AG09309 (cell line): Measurements from ENCODE around the gene TSEN34.

Experiments
- DNase-seq: peaks from one replicate; pipeline ENCODE4 v3.0.0-alpha.2; 2010; ENCODE audit warnings: low read depth
- H3K4me3 ChIP-seq: 2 replicates; pipeline ENCODE4 v1.5.1; 2011; ENCODE audit warnings: mild to moderate bottlenecking, low read depth, low read length, moderate library complexity; ENCODE audit not compliant: control insufficient read depth
- TF ChIP-seq, protein P1 (sequence below): IDR thresholded peaks from 2 replicates; pipeline ENCODE4 v1.5.1; 2011; ENCODE audit warnings: mild to moderate bottlenecking, low read depth, low read length, inconsistent platforms; ENCODE audit not compliant: insufficient read depth, control insufficient read depth; ENCODE audit errors: missing control alignments

The TSEN34 gene

DNA sequence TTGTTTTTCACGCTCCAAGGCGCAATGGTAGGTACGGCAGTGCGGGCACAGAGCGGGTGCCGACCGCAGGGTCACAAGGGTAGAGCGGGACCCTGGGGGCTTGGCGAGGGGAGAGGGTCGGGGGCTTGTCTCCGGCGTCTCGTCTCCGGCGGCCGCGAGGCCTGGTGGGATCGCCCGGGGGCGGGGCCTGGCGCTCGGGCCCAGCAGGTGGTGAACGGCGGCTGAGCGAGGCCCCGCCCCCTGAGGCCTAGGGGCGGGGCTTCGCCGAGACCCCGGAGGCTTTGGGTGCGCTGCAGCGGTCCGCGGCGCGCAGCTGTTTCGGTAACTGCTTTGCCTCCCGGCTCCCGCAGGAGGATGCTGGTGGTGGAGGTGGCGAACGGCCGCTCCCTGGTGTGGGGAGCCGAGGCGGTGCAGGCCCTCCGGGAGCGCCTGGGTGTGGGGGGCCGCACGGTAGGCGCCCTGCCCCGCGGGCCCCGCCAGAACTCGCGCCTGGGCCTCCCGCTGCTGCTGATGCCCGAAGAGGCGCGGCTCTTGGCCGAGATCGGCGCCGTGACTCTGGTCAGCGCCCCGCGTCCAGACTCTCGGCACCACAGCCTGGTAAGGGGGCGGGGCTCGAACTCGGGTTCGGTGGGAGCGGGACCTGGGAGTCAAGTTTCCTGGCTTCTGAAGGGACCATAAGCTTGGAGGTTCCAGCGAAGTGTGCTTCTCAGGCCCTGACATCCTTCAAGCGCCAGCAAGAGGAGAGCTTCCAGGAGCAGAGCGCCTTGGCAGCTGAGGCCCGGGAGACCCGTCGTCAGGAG, at the start of gene TSEN34:
TSEN34 (plus strand) TSS at position 298 of the 800 bp plus-strand sequence; CDS start at position 355, 57 bp downstream.
- DNase-seq: no peak
- TF ChIP-seq, protein P1, sequence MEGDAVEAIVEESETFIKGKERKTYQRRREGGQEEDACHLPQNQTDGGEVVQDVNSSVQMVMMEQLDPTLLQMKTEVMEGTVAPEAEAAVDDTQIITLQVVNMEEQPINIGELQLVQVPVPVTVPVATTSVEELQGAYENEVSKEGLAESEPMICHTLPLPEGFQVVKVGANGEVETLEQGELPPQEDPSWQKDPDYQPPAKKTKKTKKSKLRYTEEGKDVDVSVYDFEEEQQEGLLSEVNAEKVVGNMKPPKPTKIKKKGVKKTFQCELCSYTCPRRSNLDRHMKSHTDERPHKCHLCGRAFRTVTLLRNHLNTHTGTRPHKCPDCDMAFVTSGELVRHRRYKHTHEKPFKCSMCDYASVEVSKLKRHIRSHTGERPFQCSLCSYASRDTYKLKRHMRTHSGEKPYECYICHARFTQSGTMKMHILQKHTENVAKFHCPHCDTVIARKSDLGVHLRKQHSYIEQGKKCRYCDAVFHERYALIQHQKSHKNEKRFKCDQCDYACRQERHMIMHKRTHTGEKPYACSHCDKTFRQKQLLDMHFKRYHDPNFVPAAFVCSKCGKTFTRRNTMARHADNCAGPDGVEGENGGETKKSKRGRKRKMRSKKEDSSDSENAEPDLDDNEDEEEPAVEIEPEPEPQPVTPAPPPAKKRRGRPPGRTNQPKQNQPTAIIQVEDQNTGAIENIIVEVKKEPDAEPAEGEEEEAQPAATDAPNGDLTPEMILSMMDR: no peak
- peak within 1 kb of the TSS; percentile 76 for H3K4me3 ChIP-seq

DNA sequence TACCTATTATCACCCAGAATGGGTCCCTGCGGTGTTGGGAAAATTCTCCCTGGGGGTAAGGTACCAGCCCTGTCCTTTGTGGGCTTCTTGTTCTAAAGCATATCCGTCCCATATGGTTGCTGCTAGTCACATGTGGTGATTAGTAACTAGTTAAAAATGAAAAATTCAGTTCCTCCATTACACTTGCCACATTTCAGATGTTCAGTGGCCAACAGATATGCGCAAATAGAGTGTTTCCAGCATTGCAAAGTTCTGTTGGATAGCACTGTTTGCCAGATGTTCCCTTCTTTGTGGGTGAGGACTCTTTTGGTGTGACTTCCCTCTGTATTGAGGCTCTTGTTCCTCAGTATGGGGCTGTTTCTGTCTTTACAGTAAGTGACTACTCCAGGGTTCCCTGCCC, 49.8 kb upstream of the TSEN34 start:
- no peak overlapping the region for H3K4me3 ChIP-seq
- TF ChIP-seq, protein P1: no peak
- DNase-seq: no peak

DNA sequence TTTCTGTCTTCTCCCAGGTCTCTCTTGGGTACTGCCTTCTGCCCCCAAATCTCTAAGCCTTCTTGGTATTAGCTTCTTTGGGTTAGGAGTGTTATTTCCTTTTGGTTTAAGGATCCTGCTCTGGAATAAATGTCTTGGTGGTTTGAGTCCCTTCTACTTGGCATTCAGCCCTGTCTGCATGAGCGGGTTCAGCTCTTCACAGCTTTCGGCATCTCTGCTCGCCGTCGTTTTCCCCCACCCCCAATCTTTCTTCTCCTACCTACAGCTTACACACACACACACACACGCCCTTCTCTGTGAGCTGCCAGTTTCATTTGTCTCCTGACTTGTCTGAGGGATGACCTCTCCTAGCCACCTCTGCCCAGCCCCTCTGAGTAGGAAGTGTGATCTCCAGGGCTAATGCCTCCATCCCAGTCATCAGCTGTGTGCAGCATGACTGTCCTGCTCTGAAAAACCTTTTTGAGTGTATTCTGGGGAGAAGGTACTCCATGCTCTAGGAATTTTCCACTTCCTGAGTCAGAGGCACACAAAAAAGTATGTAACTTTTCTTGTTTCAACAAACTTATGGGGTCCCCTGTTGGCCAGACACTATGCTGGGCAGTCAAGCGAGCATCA, 48.8 kb upstream of the TSEN34 start:
- TF ChIP-seq, protein P1: no peak
- no peak overlapping the region for H3K4me3 ChIP-seq
- DNase-seq: no peak

DNA sequence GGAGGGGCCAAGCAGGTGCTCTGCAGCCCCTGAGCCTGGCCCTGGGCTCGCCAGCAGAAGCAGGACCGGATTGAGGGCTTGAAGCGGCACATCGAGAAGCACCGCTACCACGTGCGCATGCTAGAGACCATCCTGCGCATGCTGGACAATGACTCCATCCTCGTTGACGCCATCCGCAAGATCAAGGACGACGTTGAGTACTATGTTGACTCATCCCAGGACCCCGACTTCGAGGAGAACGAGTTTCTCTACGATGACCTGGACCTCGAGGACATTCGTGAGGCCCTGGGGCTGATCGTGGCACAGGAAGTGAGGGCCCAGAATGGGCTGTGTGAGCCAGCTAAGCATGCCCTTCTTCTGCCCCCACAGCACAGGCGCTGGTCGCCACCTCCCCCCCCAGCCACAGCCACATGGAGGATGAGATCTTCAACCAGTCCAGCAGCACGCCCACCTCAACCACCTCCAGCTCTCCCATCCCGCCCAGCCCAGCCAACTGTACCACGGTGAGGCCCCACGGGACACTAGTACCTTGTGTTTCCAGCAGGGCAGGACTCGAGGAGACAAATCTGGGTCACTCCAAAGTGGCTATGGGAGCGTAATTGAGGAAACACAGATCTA, 45.5 kb upstream of the TSEN34 start:
- TF ChIP-seq, protein P1: no peak
- DNase-seq: no peak
- H3K4me3 ChIP-seq: no peak overlapping the region

DNA sequence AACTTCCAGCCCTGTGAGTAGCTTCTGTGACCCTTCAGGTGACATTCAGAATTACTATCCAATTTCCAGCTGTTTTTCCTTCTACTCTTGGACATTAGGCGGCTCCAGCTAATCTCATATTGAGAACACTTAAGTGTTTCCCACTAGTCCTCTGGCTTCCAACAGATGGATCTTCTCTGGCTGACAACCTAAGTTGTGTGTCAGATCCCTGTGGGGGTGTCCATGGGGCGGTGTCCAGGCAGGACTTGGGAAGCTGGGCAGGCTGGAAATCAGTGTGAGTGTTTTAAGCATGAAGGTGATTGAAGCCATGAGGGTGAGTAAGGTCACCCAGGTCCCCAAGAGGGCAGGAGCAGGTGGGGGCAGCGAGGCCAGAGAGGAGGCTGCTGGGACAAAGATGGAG, 43.4 kb upstream of the TSEN34 start:
- no peak for DNase-seq
- no peak overlapping the region for H3K4me3 ChIP-seq
- TF ChIP-seq, protein P1: no peak

DNA sequence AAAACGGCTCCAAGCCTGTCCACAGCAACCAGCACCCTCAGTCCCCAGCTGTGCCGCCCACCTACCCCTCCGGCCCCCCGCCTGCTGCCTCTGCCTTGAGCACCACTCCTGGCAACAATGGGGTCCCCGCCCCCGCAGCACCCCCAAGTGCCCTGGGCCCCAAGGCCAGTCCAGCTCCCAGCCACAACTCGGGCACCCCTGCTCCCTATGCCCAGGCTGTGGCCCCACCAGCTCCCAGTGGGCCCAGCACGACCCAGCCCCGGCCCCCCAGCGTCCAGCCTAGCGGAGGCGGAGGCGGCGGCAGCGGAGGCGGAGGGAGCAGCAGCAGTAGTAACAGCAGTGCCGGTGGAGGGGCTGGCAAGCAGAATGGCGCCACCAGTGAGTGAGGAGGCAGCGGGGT, 43.0 kb upstream of the TSEN34 start:
- TF ChIP-seq, protein P1: no peak
- DNase-seq: no peak
- no peak overlapping the region for H3K4me3 ChIP-seq
